Renal cortical epithelial cell (primary cell): ENCODE measurements around the gene ARAF. TPM values are rescaled to one million over a fixed set of nuclear protein-coding genes. Genes with fewer than 3 reads are reported as not detected.
A peak's percentile ranks its signal among the peaks of the same experiment; 100 is the strongest.
"Not testable (repeated sequence)": the region's sequence is repeated elsewhere in the genome, so short reads cannot be mapped to it uniquely, and the experiment has no call there.

Source experiments
- DNase-seq: peaks from one replicate; pipeline ENCODE4 v3.0.0-alpha.2; 2011; ENCODE audit warnings: low read depth
- total RNA-seq: library from RNA; depleted of rRNA; stranded (reverse); fragments of >200 nt; gene quantifications from 2 replicates; pipeline ENCODE4 v1.2.3, GENCODE V29; 2014

ARAF gene
- 11.3 and 28.5 TPM in 2 replicates for total RNA-seq

- peak; percentile 96 for DNase-seq
These were observed at the start of gene ARAF for GRCh38 chrX:47560934-47561658. Gene ARAF (plus strand): TSS chrX:47561205. CDS start chrX:47562968, 1,763 bp downstream.

- DNase-seq: not testable (repeated sequence)
These were observed 48.6 kb upstream of the ARAF start for GRCh38 chrX:47512383-47512782.

GRCh38 chrX:47513034-47513965 lies 47.7 kb upstream of the ARAF start:
- not testable (repeated sequence) for DNase-seq

- peak; percentile 53 for DNase-seq
These were observed 46.3 kb upstream of the ARAF start for GRCh38 chrX:47514533-47515235.

GRCh38 chrX:47515941-47516665 lies 44.9 kb upstream of the ARAF start:
- DNase-seq: peak; percentile 55

GRCh38 chrX:47518144-47518543 lies 42.9 kb upstream of the ARAF start:
- peak; percentile 3 for DNase-seq

GRCh38 chrX:47523297-47523696 lies 37.7 kb upstream of the ARAF start:
- DNase-seq: peak; percentile 29

- DNase-seq: no peak
These were observed 37.3 kb upstream of the ARAF start for GRCh38 chrX:47523713-47524166.

- DNase-seq: no peak
These were observed 31.5 kb upstream of the ARAF start for GRCh38 chrX:47529548-47529947.

- DNase-seq: no peak
These were observed 31.0 kb upstream of the ARAF start for GRCh38 chrX:47530049-47530448.

- DNase-seq: no peak
These were observed 21.1 kb upstream of the ARAF start for GRCh38 chrX:47539860-47540259.

GRCh38 chrX:47540754-47541538 lies 20.1 kb upstream of the ARAF start:
- DNase-seq: peak; percentile 92

GRCh38 chrX:47543496-47543895 lies 17.5 kb upstream of the ARAF start:
- no peak for DNase-seq

- DNase-seq: peak; percentile 91
These were observed 4.9 kb upstream of the ARAF start for GRCh38 chrX:47556045-47556623.

GRCh38 chrX:47558436-47558835 lies 2.6 kb upstream of the ARAF start:
- no peak for DNase-seq

GRCh38 chrX:47560179-47560933 lies 649 bp upstream of the ARAF start:
- no peak for DNase-seq

GRCh38 chrX:47561659-47562151 lies 700 bp downstream of the ARAF start:
- no peak for DNase-seq

- no peak for DNase-seq
These were observed 1.7 kb downstream of the ARAF start for GRCh38 chrX:47562615-47563243.
